Progenitor cell of endocrine pancreas (in vitro differentiated cells): ENCODE measurements around the gene KIF16B. TPM values are rescaled to one million over a fixed set of nuclear protein-coding genes. Genes with fewer than 3 reads are reported as not detected.

ENCODE experiments used
- DNase-seq: peaks from one replicate; pipeline ENCODE4 v3.0.0; 2021; ENCODE audit warnings: low spot score; ENCODE audit not compliant: unreplicated experiment
- H3K27ac Mint-ChIP-seq: 2 replicates; pipeline ENCODE4 v1.8.0; 2021; ENCODE audit warnings: mild to moderate bottlenecking, moderate library complexity, mixed read lengths
- H3K27me3 Mint-ChIP-seq: 2 replicates; pipeline ENCODE4 v1.8.0; 2021; ENCODE audit warnings: mixed read lengths
- H3K36me3 Mint-ChIP-seq: 2 replicates; pipeline ENCODE4 v1.8.0; 2022; ENCODE audit warnings: mixed read lengths; ENCODE audit not compliant: insufficient read depth
- H3K4me1 Mint-ChIP-seq: 2 replicates; pipeline ENCODE4 v1.8.0; 2021; ENCODE audit warnings: low read depth, mixed read lengths
- H3K4me3 Mint-ChIP-seq: 2 replicates; pipeline ENCODE4 v1.8.0; 2021; ENCODE audit warnings: low read depth, mild to moderate bottlenecking, moderate library complexity, mixed read lengths
- H3K9me3 Mint-ChIP-seq: 2 replicates; pipeline ENCODE4 v1.8.0; 2021; ENCODE audit warnings: low read depth, mixed read lengths
- CTCF ChIP-seq: fragments of 200-600 bp; sonication (generic); IDR thresholded peaks from one replicate; pipeline ENCODE4 v1.5.0; 2021; ENCODE audit warnings: antibody characterized with exemption, mild to moderate bottlenecking; ENCODE audit not compliant: unreplicated experiment
- total RNA-seq: library from RNA; stranded (reverse); gene quantifications from 2 replicates; pipeline ENCODE4 v1.2.1, GENCODE V29; 2021

KIF16B gene
- total RNA-seq, 1 donor from 2014 or later: 10.8 TPM

DNA sequence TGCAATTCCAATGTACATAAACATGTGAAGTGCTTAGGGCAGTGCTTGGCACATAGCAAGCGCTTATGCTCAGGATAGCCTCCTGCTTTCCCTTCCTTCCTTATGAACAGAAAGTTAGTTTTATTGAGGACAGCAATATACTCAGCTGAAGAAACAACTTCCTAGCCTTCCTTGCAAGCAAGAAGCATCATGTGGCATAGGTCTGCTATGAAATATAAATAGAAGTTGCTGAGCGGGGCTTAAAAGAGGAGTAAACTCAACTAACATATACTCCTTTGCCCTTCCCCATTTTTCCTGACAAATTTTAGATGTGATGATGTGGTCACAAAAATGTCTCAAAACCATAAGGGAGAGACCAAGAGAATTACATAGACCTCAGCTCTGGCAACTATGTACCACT, 98.9 kb downstream of the KIF16B start:
- H3K4me3 Mint-ChIP-seq: no peak overlapping the region
- no peak for DNase-seq
- peaks cover 10% of the 10 kb centered on the region for H3K4me1 Mint-ChIP-seq
- TF ChIP-seq CTCF: no peak
- no peak overlapping the region for H3K27ac Mint-ChIP-seq
- H3K9me3 Mint-ChIP-seq: peaks cover 6% of the 10 kb centered on the region
- peaks cover 13% of the 10 kb centered on the region for H3K36me3 Mint-ChIP-seq
- H3K27me3 Mint-ChIP-seq: no peaks in the 10 kb centered on the region

GRCh38 chr20:16472045-16472872, 101.0 kb downstream of the KIF16B start:
- H3K36me3 Mint-ChIP-seq: peaks cover 14% of the 10 kb centered on the region
- no peaks in the 10 kb centered on the region for H3K27me3 Mint-ChIP-seq
- no peak for DNase-seq
- peaks cover 9% of the 10 kb centered on the region for H3K9me3 Mint-ChIP-seq
- peaks cover 10% of the 10 kb centered on the region for H3K4me1 Mint-ChIP-seq
- H3K27ac Mint-ChIP-seq: no peak overlapping the region
- no peak overlapping the region for H3K4me3 Mint-ChIP-seq
- no peak for TF ChIP-seq CTCF

DNA sequence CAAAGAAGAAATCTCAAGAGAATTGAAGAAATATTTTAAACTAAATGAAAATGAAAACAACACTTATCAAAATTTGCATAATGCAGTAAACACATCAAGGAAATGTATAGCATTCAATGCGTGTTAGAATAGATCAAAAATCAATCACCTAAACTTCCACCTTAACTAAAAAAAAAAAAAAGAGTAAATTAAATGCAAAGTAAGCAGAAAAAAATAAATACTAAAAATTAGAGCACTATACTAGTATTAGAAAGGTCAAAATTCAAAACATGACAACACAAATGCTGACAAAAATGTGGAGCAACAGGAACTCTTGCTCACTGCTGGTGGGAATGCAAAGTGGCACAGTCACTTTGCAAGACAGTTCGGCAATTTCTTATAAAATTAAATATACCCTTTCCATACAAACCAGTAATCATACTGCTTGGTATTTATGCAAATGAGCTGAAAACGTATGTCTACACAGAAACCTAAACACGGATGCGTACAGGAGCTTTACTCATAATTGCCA, 103.8 kb downstream of the KIF16B start:
- H3K27me3 Mint-ChIP-seq: no peaks in the 10 kb centered on the region
- no peak for TF ChIP-seq CTCF
- no peak overlapping the region for H3K4me3 Mint-ChIP-seq
- no peak for DNase-seq
- peaks cover 19% of the 10 kb centered on the region for H3K36me3 Mint-ChIP-seq
- peaks cover 14% of the 10 kb centered on the region for H3K9me3 Mint-ChIP-seq
- no peak overlapping the region for H3K27ac Mint-ChIP-seq
- peaks cover 2% of the 10 kb centered on the region for H3K4me1 Mint-ChIP-seq

GRCh38 chr20:16462711-16463110, 110.5 kb downstream of the KIF16B start:
- no peak overlapping the region for H3K27ac Mint-ChIP-seq

More at GRCh38 chr20:16462711-16463110, 110.5 kb downstream of the KIF16B start:
- H3K27me3 Mint-ChIP-seq: no peaks in the 10 kb centered on the region
- TF ChIP-seq CTCF: no peak
- no peak overlapping the region for H3K4me3 Mint-ChIP-seq
- peaks cover 12% of the 10 kb centered on the region for H3K36me3 Mint-ChIP-seq
- DNase-seq: no peak
- no peaks in the 10 kb centered on the region for H3K4me1 Mint-ChIP-seq
- peaks cover 12% of the 10 kb centered on the region for H3K9me3 Mint-ChIP-seq
